ENCODE data around the gene NFKBIE.

- TF ChIP-seq CTCF (IDR thresholded peaks at IDR 0.05) (no peak), POLR2A (IDR thresholded peaks at IDR 0.05) (no peak)
These were observed 10.9 kb downstream of the NFKBIE start for GRCh38 chr6:44254191-44255104.

Data from thyroid gland (tissue), 4 donors.